Liver (tissue), 9 donors: Measurements from ENCODE around the gene MAN1C1. TPM values are rescaled to one million over a fixed set of nuclear protein-coding genes. Genes with fewer than 3 reads are reported as not detected.

Experiments used
- DNase-seq: peaks from one replicate; pipeline ENCODE4 v3.0.0-alpha.2; 2017; ENCODE audit warnings: low spot score
- H3K27ac ChIP-seq, 2 donors: one replicate each; pipeline ENCODE4 v1.7.0; 2013; ENCODE audit warnings: inconsistent platforms in 2 of 2, low read length in 2 of 2, control low read depth in 1 of 2, low read depth in 1 of 2, mild to moderate bottlenecking in 1 of 2
- H3K27me3 ChIP-seq, 4 donors: one replicate each; pipeline versions ENCODE4 v1.6.1 to v1.7.0; 2013; ENCODE audit warnings: low read length in 3 of 4, inconsistent platforms in 1 of 4, mild to moderate bottlenecking in 1 of 4, moderate library complexity in 1 of 4; ENCODE audit not compliant: control insufficient read depth in 4 of 4, insufficient read depth in 4 of 4
- H3K36me3 ChIP-seq, 4 donors: one replicate each; pipeline versions ENCODE4 v1.6.1 to v1.7.0; 2013; ENCODE audit warnings: low read length in 3 of 4, mild to moderate bottlenecking in 3 of 4, low read depth in 1 of 4, moderate library complexity in 1 of 4; ENCODE audit not compliant: control insufficient read depth in 4 of 4, insufficient read depth in 3 of 4
- H3K4me1 ChIP-seq, 4 donors: one replicate each; pipeline versions ENCODE4 v1.6.1 to v1.7.0; 2013; ENCODE audit warnings: low read length in 3 of 4, mild to moderate bottlenecking in 3 of 4, moderate library complexity in 1 of 4; ENCODE audit not compliant: control insufficient read depth in 4 of 4, insufficient read depth in 4 of 4
- H3K4me3 ChIP-seq, 3 donors: one replicate each; pipeline versions ENCODE4 v1.6.1 to v1.7.0; 2013; ENCODE audit warnings: low read length in 3 of 3, control low read depth in 1 of 3, low read depth in 1 of 3, mild to moderate bottlenecking in 1 of 3
- H3K9ac ChIP-seq, 2 donors: one replicate each; pipeline ENCODE4 v1.7.0; 2013; ENCODE audit warnings: low read length in 2 of 2, mild to moderate bottlenecking in 2 of 2, moderate library complexity in 2 of 2, control low read depth in 1 of 2, low read depth in 1 of 2
- H3K9me3 ChIP-seq, 4 donors: one replicate each; pipeline versions ENCODE4 v1.6.1 to v1.7.0; 2013; ENCODE audit warnings: low read length in 3 of 4; ENCODE audit not compliant: control insufficient read depth in 4 of 4
- CTCF ChIP-seq: fragments of 150-350 bp; IDR thresholded peaks from 2 replicates; pipeline ENCODE4 v1.5.1; 2017; ENCODE audit warnings: improper control_type of control experiment, low read depth, low read length; ENCODE audit not compliant: missing input control
- EGR1 ChIP-seq, 2 donors: IDR thresholded peaks; 2 replicates each; pipeline ENCODE4 v1.6.1; 2016 to 2018; ENCODE audit warnings: antibody characterized with exemption in 2 of 2, low read depth in 2 of 2
- FOXA1 ChIP-seq: IDR thresholded peaks from 2 replicates; pipeline ENCODE4 v1.6.1; 2016; ENCODE audit warnings: antibody characterized with exemption
- FOXA2 ChIP-seq: IDR thresholded peaks from 2 replicates; pipeline ENCODE4 v1.6.1; 2016; ENCODE audit warnings: antibody characterized with exemption
- GABPA ChIP-seq, 2 donors: IDR thresholded peaks in 1 of 2; conservative IDR thresholded peaks in 1 of 2; 2 replicates each; pipeline ENCODE4 v1.6.1; 2016; ENCODE audit warnings: antibody characterized with exemption in 2 of 2, mild to moderate bottlenecking in 1 of 2, moderate library complexity in 1 of 2
- HNF4A ChIP-seq, 2 donors: conservative IDR thresholded peaks; 2 replicates each; pipeline ENCODE4 v1.6.1; 2016; ENCODE audit warnings: antibody characterized with exemption in 2 of 2, mild to moderate bottlenecking in 2 of 2
- HNF4G ChIP-seq: IDR thresholded peaks from 2 replicates; pipeline ENCODE4 v1.6.1; 2016; ENCODE audit warnings: antibody characterized with exemption
- JUND ChIP-seq, 2 donors: IDR thresholded peaks; 2 replicates each; pipeline ENCODE4 v1.6.1; 2016; ENCODE audit warnings: antibody characterized with exemption in 2 of 2
- MAX ChIP-seq: IDR thresholded peaks from 2 replicates; pipeline ENCODE4 v1.6.1; 2016; ENCODE audit warnings: antibody characterized with exemption
- NR2F2 ChIP-seq: IDR thresholded peaks from 2 replicates; pipeline ENCODE4 v1.6.1; 2016; ENCODE audit warnings: antibody characterized with exemption
- RAD21 ChIP-seq, 2 donors: IDR thresholded peaks; 2 replicates each; pipeline ENCODE4 v1.6.1; 2016; ENCODE audit warnings: antibody characterized with exemption in 2 of 2, mild to moderate bottlenecking in 2 of 2
- REST ChIP-seq: IDR thresholded peaks from 2 replicates; pipeline ENCODE4 v1.6.1; 2016; ENCODE audit warnings: antibody characterized with exemption, mild to moderate bottlenecking
- RXRA ChIP-seq, 2 donors: IDR thresholded peaks; 2 replicates each; pipeline ENCODE4 v1.6.1; 2017 to 2018; ENCODE audit warnings: antibody characterized with exemption in 2 of 2, mild to moderate bottlenecking in 1 of 2
- SP1 ChIP-seq: IDR thresholded peaks from 2 replicates; pipeline ENCODE4 v1.6.1; 2018; ENCODE audit warnings: antibody characterized with exemption, mild to moderate bottlenecking
- TAF1 ChIP-seq: conservative IDR thresholded peaks from 2 replicates; pipeline ENCODE4 v1.6.1; 2016; ENCODE audit warnings: antibody characterized with exemption, mild to moderate bottlenecking
- YY1 ChIP-seq: IDR thresholded peaks from 2 replicates; pipeline ENCODE4 v1.6.1; 2016; ENCODE audit warnings: antibody characterized with exemption, mild to moderate bottlenecking
- ZBTB33 ChIP-seq: IDR thresholded peaks from 2 replicates; pipeline ENCODE4 v1.6.1; 2016; ENCODE audit warnings: antibody characterized with exemption
- WGBS: extraction: QIAGEN DNeasy Blood & Tissue Kit; methylation state at CpG from one replicate; pipeline ENCODE4 v1.1.7; 2013; 5-methylcytosine and 5-hydroxymethylcytosine counted together
- polyA plus RNA-seq, 2 donors: library from polyadenylated mRNA; stranded (reverse) in 1 of 2; unstranded in 1 of 2; fragments of 200-250 nt in 1 of 2; fragments of >200 nt in 1 of 2; fragmentation: Nextera tagmentation in 1 of 2; extraction: Ambion mirVana in 1 of 2; gene quantifications; one replicate each; pipeline versions ENCODE4 v1.2.1 to v1.2.3, GENCODE V29; 2013 to 2015
- total RNA-seq, 2 donors: library from RNA; depleted of rRNA; stranded (reverse); fragments of >200 nt; gene quantifications; one replicate each; pipeline ENCODE4 v1.2.3, GENCODE V29; 2014
- donor health status: healthy.
- donor health status: healthy.
- donor health status: healthy.
- donor health status: healthy.
- donor health status: healthy.

Gene MAN1C1
- total and polyA plus RNA-seq, 4 donors = 6.3 to 16.0 (median 8.1) TPM

- Histone ChIP-seq H3K9ac (no peak overlapping the region), H3K9me3 (no peaks in the 10 kb centered on the region), H3K36me3 (peaks cover 0 to 23% (median 5%) of the 10 kb centered on the region in 4 donors), H3K27me3 (no peaks in the 10 kb centered on the region), H3K27ac (no peak overlapping the region), H3K4me3 (no peak overlapping the region), H3K4me1 (no peaks in the 10 kb centered on the region)
- 39% methylated on average over 21 of the region's 21 CpGs for WGBS
- peak; percentile 84 for DNase-seq
- TF ChIP-seq RAD21 (IDR thresholded peaks at IDR 0.05) (peak; percentile 95 to 96), JUND (IDR thresholded peaks at IDR 0.05) (no peak), CTCF (peak; percentile 86)
Observed at GRCh38 chr1:25810341-25811299, 194.0 kb downstream of the MAN1C1 start.

- WGBS = 92% methylated on average over 13 of the region's 13 CpGs
- no peak for DNase-seq
- no peaks in the 10 kb centered on the region for H3K4me1 ChIP-seq
Observed at GRCh38 chr1:25811384-25812082, 194.9 kb downstream of the MAN1C1 start.

More at GRCh38 chr1:25811384-25812082, 194.9 kb downstream of the MAN1C1 start:
- H3K4me3 ChIP-seq = no peak overlapping the region
- TF ChIP-seq YY1 (no peak), NR2F2 (no peak), TAF1 (no peak), JUND (IDR thresholded peaks at IDR 0.05) (no peak), HNF4A (conservative IDR thresholded peaks at IDR 0.05) (no peak), SP1 (no peak), RXRA (IDR thresholded peaks at IDR 0.05) (no peak), GABPA (IDR thresholded peaks at IDR 0.05 in 1 of 2, conservative IDR thresholded peaks at IDR 0.05 in 1 of 2) (no peak), HNF4G (no peak), FOXA1 (no peak), REST (no peak), RAD21 (IDR thresholded peaks at IDR 0.05) (no peak), CTCF (no peak), MAX (no peak), FOXA2 (no peak), ZBTB33 (no peak), EGR1 (IDR thresholded peaks at IDR 0.05; ENCODE audit: low read depth in 2 of 2) (no peak)
- H3K9ac ChIP-seq = no peak overlapping the region
- peaks cover 2 to 21% (median 5%) of the 10 kb centered on the region in 4 donors for H3K36me3 ChIP-seq
- no peak overlapping the region for H3K27ac ChIP-seq
- no peaks in the 10 kb centered on the region for H3K27me3 ChIP-seq
- no peaks in the 10 kb centered on the region for H3K9me3 ChIP-seq
